Mesothelial cell of epicardium (in vitro differentiated cells): ENCODE measurements around the gene SORL1. TPM values are rescaled to one million over a fixed set of nuclear protein-coding genes. Genes with fewer than 3 reads are reported as not detected.

Experiments used
- DNase-seq, 2 experiments: peaks; one replicate each; pipeline ENCODE4 v3.0.0; 2021; ENCODE audit warnings: low spot score in 2 of 2; ENCODE audit not compliant: unreplicated experiment in 2 of 2
- H3K27ac Mint-ChIP-seq: 2 replicates; pipeline ENCODE4 v1.8.0; 2021; ENCODE audit warnings: mixed read lengths
- H3K27me3 Mint-ChIP-seq: 2 replicates; pipeline ENCODE4 v1.8.0; 2021; ENCODE audit warnings: low read depth, mixed read lengths
- H3K36me3 Mint-ChIP-seq: 2 replicates; pipeline ENCODE4 v1.8.0; 2021; ENCODE audit warnings: mixed read lengths
- H3K4me1 Mint-ChIP-seq: 2 replicates; pipeline ENCODE4 v1.8.0; 2021; ENCODE audit warnings: mixed read lengths
- H3K4me3 Mint-ChIP-seq: 2 replicates; pipeline ENCODE4 v1.8.0; 2021; ENCODE audit warnings: mild to moderate bottlenecking, moderate library complexity, mixed read lengths
- H3K9me3 Mint-ChIP-seq: 2 replicates; pipeline ENCODE4 v1.8.0; 2021; ENCODE audit warnings: mixed read lengths
- total RNA-seq: library from RNA; stranded (reverse); gene quantifications from 3 replicates; pipeline ENCODE4 v1.2.1, GENCODE V29; 2021
- TF ChIP-seq, protein P1 (sequence below): fragments of 200-600 bp; sonication (generic); IDR thresholded peaks from one replicate; pipeline ENCODE4 v1.5.0; 2021; ENCODE audit warnings: antibody characterized with exemption; ENCODE audit not compliant: unreplicated experiment

The SORL1 gene
- total RNA-seq, 1 donor from 2014 or later: 32.8 TPM

GRCh38 chr11:121551463-121551862 is 99.3 kb downstream of the SORL1 start:
- H3K4me1 Mint-ChIP-seq: no peaks in the 10 kb centered on the region
- no peaks in the 10 kb centered on the region for H3K9me3 Mint-ChIP-seq
- no peak overlapping the region for H3K4me3 Mint-ChIP-seq
- H3K27me3 Mint-ChIP-seq: no peaks in the 10 kb centered on the region
- H3K27ac Mint-ChIP-seq: no peak overlapping the region
- no peak for DNase-seq
- H3K36me3 Mint-ChIP-seq: peaks cover 13% of the 10 kb centered on the region
- TF ChIP-seq, protein P1, sequence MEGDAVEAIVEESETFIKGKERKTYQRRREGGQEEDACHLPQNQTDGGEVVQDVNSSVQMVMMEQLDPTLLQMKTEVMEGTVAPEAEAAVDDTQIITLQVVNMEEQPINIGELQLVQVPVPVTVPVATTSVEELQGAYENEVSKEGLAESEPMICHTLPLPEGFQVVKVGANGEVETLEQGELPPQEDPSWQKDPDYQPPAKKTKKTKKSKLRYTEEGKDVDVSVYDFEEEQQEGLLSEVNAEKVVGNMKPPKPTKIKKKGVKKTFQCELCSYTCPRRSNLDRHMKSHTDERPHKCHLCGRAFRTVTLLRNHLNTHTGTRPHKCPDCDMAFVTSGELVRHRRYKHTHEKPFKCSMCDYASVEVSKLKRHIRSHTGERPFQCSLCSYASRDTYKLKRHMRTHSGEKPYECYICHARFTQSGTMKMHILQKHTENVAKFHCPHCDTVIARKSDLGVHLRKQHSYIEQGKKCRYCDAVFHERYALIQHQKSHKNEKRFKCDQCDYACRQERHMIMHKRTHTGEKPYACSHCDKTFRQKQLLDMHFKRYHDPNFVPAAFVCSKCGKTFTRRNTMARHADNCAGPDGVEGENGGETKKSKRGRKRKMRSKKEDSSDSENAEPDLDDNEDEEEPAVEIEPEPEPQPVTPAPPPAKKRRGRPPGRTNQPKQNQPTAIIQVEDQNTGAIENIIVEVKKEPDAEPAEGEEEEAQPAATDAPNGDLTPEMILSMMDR: no peak

DNA sequence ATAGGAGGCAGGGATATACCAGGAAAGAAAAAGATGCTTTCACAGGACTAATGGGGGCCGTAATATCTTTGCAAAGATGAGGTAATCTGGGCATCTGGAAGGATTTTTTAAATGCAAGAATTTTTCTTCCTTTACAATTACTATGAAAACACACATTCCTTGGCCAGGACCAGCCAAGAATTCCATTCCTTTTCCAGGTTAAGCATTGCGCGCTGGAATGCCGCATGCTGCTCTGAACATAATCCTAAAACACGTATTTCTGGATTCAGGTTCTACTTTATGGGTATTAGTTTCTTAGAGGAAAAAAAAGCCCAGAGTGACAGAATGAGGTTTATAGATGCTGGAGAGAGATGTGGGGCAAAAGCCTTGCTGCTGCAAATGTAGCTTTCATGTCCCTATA is 100.0 kb downstream of the SORL1 start:
- TF ChIP-seq, protein P1: no peak
- no peak for DNase-seq
- no peaks in the 10 kb centered on the region for H3K27me3 Mint-ChIP-seq
- H3K4me1 Mint-ChIP-seq: no peaks in the 10 kb centered on the region
- no peaks in the 10 kb centered on the region for H3K9me3 Mint-ChIP-seq
- H3K36me3 Mint-ChIP-seq: peaks cover 12% of the 10 kb centered on the region
- no peak overlapping the region for H3K27ac Mint-ChIP-seq
- H3K4me3 Mint-ChIP-seq: no peak overlapping the region

DNA sequence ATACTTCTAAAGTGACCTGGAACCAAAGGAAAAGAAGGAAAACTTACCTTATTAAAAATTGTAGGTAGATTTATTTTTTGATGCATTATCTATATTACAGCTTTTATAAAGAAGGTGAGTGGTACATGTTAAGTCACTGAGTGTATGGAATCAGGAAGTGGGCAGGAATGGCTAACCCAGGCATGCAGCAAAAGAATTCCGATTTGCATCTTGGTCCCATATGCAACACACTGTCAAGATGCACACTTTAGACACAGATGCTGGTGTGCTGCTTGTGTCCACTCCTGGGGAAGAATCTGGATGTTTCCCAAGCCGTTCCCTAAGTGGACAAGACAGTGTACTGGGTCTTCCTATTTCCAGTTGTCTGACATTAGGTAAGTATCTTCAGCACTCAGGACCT is 100.5 kb downstream of the SORL1 start:
- H3K4me1 Mint-ChIP-seq: no peaks in the 10 kb centered on the region
- H3K4me3 Mint-ChIP-seq: no peak overlapping the region
- H3K9me3 Mint-ChIP-seq: no peaks in the 10 kb centered on the region

GRCh38 chr11:121553389-121553788 is 101.3 kb downstream of the SORL1 start:
- DNase-seq: no peak
- Mint-ChIP-seq H3K36me3 (peaks cover 3% of the 10 kb centered on the region), H3K9me3 (no peaks in the 10 kb centered on the region), H3K27ac (no peak overlapping the region), H3K4me3 (no peak overlapping the region), H3K4me1 (no peaks in the 10 kb centered on the region), H3K27me3 (no peaks in the 10 kb centered on the region)
- TF ChIP-seq, protein P1: no peak

More for the DNA sequence above, 100.5 kb downstream of the SORL1 start:
- H3K36me3 Mint-ChIP-seq: peaks cover 8% of the 10 kb centered on the region
- H3K27ac Mint-ChIP-seq: no peak overlapping the region
- TF ChIP-seq, protein P1: no peak
- H3K27me3 Mint-ChIP-seq: no peaks in the 10 kb centered on the region
- DNase-seq: no peak

GRCh38 chr11:121553806-121554205 is 101.7 kb downstream of the SORL1 start:
- Mint-ChIP-seq H3K4me3 (no peak overlapping the region), H3K36me3 (peaks cover 5% of the 10 kb centered on the region), H3K9me3 (no peaks in the 10 kb centered on the region), H3K27me3 (no peaks in the 10 kb centered on the region), H3K4me1 (no peaks in the 10 kb centered on the region), H3K27ac (no peak overlapping the region)
- DNase-seq: no peak
- TF ChIP-seq, protein P1: no peak

GRCh38 chr11:121554552-121554951 is 102.4 kb downstream of the SORL1 start:
- no peaks in the 10 kb centered on the region for H3K4me1 Mint-ChIP-seq
- no peak for DNase-seq
- H3K9me3 Mint-ChIP-seq: no peaks in the 10 kb centered on the region
- no peaks in the 10 kb centered on the region for H3K27me3 Mint-ChIP-seq
- H3K27ac Mint-ChIP-seq: no peak overlapping the region
- TF ChIP-seq, protein P1: no peak
- H3K36me3 Mint-ChIP-seq: peaks cover 5% of the 10 kb centered on the region
- H3K4me3 Mint-ChIP-seq: no peak overlapping the region
